Right forelimb (tissue), 1 donor: ENCODE results near the gene NPY4R2.
"Not testable (repeated sequence)": the region's sequence is repeated elsewhere in the genome, so short reads cannot be mapped to it uniquely, and the experiment has no call there.

Source experiments
- DNase-seq: peaks from one replicate; pipeline ENCODE4 v3.0.0-alpha.2; 2018

NPY4R2 gene, protein sequence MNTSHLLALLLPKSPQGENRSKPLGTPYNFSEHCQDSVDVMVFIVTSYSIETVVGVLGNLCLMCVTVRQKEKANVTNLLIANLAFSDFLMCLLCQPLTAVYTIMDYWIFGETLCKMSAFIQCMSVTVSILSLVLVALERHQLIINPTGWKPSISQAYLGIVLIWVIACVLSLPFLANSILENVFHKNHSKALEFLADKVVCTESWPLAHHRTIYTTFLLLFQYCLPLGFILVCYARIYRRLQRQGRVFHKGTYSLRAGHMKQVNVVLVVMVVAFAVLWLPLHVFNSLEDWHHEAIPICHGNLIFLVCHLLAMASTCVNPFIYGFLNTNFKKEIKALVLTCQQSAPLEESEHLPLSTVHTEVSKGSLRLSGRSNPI

DNA sequence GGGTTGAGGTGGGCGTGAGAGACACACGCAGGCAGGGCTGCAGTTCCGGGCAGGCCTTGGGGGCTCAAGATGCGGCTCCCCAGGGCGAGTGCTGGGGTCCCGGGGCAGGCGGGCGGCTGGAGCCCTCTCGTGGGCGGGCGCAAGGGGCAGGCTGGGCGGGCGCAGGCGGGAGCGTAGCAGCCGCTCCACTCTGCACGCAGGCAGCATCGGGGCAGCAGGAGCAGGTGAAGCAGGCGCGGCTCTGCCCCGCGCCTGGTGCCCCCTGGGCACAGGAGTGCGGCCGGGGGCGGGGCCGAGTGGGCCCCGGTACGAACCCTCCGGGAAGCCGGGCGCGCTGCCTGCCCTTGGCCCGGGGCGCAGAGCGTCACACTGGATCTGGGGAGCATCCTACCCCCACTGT lies at the start of gene NPY4R2:
TSS of gene NPY4R2 (plus strand) at position 188 of the 400 bp plus-strand sequence. CDS start 3,326 bp downstream, outside the sequence.
- DNase-seq: not testable (repeated sequence)

DNA sequence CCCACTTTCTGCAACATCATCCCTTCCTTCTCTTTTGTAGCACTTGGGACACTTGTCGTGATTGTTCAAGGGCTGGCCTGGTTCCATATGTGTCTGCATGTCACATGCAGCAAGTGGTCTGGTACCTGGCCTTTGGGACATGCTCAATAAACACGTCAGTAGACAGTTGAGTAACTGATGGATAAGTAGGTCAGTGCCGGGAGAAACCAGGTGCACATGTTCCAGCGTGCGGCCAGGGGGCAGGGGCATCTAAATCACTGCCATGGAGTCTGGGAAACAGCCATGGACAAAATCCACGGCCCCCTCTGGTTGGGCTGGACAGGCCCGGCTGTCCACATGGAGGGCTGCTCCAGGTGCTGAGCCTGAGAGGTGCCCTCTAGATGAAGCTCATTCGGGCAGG lies 47.6 kb upstream of the NPY4R2 start:
- DNase-seq: not testable (repeated sequence)

DNA sequence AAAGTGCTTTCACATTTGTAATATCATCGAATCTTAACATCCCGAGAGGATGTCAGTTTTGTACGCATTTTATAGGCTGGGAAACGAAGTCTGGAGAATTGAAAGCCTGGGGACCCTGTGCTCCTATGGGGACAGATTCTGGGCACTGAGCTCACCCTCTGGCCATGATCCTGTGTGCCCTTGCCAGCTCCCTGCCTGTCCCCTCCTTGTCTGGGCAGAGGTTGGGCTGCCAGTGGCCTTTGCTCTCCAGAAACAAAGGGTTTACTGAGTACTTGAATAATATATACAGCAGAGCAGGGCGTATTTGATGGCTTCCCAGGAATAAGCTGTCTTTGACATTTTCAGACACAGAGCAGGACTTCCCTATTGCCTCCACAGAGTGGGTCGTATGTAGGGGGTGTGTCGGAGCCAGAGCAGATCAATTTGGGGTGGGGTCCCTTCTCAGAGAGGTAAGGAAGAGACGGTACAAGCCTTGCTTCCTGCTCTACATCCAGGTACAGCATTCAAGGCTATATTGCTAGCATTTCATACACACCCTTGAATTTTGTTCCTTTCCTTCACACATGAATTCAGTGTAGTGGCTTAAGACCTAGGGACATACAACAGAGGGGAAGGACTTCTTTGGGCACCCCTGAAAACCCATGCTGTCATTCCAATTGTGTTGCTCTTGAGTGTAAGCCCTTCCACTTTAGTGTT lies 46.8 kb upstream of the NPY4R2 start:
- not testable (repeated sequence) for DNase-seq

DNA sequence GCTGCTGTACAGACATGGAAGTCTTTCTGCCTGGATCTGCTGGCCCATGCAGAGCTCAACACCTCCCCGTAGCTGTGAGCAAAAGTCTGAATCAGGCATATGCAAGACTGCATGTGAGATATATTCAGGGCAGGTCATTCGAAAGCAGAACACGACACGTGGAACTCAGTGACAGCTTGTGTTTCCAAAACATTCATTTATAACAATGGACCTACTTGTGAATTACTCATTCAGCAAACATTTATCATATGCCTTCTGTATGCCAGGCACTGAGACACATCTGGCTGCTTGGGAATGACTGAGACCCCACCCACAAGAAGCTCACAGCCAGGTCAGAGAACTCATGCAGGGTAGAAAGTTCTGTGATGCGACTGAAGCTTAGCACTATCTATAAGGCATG lies 46.2 kb upstream of the NPY4R2 start:
- not testable (repeated sequence) for DNase-seq

DNA sequence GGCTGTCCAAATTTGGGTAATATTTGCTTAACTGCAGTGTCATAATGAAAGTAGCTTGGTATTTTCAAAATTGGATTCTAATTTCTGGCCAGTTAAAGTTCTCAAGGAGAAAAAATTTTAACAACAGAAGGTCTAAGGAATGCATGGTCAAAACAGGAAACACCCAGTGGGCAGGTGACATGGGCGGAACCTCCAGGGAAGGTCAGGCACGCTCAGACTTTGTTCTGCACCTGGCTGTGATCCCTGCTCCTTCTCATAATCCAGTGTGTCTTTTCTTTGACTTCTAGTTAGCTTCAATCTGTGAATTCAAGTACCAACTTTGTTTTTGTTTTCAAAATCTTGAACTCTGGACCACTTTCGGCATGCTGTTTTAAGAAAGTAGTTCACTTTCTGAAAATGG lies 34.2 kb upstream of the NPY4R2 start:
- not testable (repeated sequence) for DNase-seq

DNA sequence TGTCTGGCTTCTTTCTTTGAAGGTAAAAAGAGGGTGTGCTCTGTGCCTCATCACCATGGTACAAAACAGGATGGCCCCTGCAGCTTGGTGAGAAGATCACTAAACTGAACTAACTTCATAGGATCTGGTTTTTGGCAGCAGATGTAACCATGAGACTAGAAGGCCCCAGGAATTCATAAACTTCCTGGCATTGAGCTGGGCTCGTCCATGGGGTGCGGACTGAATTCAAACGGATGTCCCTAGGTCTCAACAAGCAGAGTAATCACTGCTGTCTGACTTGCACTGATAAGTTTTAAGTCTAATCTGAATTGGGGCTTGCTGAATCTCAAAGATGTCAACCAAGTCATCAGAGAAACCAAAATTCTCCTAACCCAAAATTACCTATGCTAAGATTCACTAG lies 33.5 kb upstream of the NPY4R2 start:
- DNase-seq: not testable (repeated sequence)

DNA sequence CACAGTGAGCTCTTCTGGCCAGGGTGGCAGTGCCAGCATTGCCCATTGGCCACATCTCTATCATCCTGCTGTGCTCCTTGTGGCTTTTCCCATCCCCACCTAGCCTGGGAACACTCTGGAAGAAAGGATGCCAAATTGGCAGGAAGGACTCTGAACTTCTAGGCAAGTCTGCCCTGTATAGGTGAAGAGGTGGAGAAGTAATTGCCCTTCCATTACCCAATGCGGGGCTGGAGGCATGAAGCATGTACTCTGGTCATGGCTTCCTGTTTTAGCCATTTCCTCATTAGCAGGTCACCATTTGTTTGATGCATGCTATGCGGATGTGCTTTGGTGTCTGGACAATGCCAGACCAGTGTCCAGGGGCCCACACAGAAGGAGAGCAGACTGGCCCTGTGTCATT lies 32.1 kb upstream of the NPY4R2 start:
- DNase-seq: not testable (repeated sequence)

DNA sequence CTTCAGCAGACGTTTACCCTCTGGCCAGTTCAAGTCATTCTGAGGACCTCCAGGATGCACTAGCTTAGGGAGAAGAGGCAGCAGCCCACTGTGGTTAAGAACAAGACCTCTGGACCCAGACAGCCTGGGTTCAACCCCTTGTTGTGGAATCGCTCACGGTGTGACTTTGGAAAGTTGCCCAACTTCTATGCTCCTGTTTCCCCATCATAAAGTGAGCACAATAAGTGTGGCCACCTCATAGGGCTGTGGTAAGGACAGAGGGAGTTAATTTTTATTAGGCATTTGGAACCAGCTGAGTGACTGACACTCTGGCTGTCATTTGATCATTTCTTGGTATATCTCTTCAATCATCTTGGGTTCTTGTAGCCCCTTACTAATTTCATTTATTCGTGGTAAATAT lies 31.6 kb upstream of the NPY4R2 start:
- not testable (repeated sequence) for DNase-seq

DNA sequence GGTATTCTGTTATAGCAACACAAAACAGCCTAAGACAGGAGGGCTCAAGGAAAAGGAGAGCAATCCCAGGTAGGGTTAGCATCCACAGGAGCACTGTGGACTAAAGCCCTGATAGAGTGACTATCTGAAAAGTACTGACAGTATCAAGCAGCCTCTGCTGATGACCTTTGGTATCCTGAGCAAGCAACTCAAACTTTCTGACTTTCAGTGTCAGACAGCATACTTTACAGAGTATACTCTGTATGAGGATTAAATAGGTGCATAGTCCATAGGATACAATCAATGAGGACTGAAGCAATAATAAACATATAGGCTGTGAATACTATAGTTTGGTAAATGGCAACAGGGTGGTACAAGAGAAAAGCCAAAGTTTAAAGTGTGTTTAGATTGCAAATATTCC lies 27.7 kb upstream of the NPY4R2 start:
- not testable (repeated sequence) for DNase-seq

DNA sequence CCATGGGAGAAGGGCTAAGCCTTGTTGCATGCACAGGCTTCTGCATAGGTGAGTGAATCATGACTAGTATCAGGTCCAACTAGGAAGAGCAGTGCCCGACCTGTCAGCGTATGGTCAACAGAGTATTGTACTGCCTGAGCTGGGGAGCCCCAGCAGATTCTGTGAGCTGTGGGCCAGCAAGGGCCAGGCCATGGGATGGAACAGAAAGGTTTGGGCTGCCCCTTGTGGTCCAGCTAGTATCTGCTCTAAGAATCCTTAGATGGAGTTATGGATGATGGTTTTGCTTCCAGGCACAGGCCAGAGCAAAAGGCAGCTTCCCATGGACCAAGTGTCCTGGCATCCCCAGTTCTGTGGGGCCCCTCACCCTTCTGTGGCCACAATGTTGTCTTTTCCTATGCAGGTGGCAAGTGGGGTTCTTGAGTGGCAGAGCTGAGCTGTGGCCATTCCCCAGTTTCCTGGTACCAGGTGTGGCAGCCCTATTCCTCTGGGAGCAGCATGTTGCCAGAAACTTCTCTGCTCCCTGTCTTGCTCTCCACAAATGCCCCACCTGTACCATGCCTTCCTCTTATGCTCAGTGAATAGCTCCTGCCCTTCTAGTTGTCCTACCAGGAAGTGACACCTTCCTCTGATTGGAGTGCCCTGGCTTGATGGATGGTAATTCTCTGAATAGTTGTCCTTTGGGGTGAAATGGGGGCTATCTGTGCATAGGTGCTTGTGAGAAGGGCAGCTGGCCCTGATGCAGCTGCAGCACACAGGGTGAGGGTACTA lies 25.8 kb upstream of the NPY4R2 start:
- DNase-seq: not testable (repeated sequence)

DNA sequence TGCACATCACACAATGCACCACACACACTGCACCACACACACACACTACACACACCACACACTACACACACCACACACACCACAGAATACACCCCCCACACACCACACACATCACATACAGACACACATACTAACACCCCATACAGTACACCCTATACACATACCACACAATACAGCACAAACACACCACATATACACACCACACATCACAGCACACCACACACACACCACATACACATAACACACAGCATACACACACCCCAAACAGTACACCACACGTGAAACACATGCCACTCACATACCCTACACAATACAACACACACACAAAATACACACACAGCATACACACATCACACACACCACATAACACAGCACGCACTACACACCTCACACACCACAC lies 23.9 kb upstream of the NPY4R2 start:
- DNase-seq: not testable (repeated sequence)

DNA sequence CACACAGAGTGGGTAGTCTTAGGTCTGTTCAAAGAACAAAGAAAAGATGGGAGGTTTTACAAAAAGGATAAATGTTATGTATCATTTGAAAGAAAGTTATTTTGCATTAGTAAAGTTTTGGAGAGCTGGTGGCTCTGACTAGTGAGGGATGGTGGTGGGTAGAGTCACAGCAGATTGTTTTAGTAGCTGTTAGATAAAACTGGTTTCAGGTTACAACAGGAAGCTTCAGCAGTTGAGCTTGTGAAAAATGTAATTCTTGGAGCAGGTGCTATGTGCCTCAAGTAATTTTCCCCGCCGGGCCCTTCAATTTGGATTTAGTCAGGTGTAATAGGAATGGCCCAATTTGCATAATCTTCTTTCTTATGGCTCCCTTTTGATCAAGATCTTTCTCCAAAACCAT lies 20.6 kb upstream of the NPY4R2 start:
- not testable (repeated sequence) for DNase-seq

DNA sequence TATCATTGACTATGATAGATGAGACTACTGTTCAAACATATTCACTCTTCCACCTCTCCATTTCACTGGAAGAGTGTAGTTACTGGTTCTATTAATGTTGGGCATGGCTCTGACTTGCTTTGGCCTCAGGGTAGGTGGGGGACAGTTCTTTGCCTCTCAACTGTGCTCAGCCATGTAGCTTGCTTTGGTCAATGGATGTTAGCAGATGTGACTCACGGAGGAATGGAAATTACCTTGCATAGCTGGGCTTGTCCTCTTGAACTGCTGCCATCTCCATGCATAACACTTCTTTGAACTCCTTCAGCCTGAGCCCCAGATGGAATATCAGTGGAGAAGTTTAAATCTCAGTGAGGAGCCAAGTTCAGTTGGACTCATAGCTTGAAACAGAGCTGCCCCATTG lies 9.1 kb upstream of the NPY4R2 start:
- DNase-seq: not testable (repeated sequence)

DNA sequence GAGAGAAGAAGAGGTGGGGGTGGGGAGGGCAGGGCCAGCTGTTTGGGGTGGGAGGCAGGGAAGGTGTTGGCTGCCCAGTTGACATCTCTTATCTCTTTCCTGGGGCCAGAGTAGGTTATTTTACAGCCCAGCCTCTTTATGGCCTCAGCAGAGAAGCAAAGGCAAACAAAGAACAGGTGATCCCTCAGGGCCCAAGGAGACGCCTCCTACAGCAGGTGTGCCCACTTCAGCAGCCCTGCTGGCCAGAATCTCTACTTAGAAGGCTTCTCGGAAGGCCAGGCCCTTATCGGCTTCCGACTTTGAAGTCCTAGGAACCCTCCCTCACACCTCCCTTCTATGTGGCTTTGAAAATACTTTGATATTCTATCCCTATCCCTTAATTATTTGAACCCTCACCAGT lies 8.0 kb upstream of the NPY4R2 start:
- DNase-seq: not testable (repeated sequence)

DNA sequence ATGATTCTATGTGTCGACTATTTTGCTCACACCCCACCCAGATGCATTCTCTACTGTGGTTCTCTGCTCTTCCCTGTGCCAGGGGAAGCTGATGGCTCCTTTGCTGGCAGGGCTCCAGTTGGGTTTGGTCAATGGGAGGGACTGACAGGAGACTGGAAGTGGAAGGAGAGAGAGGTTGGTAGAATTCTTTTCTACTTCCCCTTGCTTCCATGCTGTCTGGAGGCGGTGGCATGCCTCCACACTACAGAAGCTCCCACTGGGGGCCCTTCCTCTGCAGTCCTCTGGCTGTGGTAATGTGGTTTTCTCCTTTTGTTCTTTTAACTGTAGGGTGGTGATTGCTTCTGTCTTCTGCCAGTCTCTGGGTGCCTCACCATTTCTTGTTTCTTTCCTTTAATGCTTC lies 4.4 kb upstream of the NPY4R2 start:
- not testable (repeated sequence) for DNase-seq

DNA sequence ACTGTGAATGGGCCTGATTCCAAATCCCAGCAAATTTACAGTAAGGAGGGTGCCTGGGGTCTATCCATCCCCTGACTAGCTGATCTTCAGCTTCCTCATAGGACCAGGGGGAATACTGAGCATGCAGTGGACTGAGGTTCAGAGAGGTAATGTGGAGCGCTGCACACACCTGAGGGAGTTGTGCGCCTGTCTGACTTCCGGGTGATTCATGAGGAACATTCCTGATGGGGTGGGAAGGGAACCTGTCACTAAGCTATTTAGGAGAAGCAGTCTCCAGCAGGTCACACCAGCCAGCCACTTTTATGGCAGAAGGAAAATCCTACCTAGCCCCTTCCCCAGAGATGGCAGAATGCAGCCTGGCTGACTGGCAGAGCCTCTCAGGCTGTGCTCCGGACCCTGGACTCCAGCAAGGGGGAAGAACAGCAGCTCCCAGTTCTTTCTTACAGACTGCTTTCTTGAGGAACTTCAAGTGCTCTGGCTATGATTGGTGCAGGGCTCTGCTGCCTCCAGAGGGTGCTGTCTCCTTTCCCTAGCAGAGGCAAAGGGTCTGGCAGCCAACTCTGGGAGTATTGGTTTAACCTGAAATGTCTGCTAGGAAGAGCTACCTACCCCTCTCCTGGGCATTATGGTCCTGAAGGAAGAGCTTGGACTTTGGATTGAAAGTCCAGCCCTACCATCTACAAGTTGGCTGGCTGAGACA lies 2.5 kb upstream of the NPY4R2 start:
- not testable (repeated sequence) for DNase-seq

DNA sequence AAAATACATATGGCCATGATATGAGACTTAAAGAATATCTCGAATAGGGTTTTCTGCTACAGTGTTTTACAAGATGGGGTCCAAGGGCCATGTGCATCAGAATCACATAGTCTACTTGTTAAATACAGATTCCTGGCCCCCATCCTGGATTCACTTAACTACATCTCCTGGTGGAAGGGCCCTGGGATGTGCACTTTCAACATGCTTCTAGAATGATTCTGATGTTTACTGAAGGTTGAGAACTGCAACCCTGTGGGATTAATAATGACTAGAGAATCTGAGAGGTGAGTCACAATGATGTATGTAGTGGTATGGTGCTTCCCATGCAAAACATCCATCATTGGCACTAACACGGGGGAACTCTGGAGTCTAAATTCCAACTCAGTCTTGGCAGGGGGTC lies 2.1 kb downstream of the NPY4R2 start:
- not testable (repeated sequence) for DNase-seq

DNA sequence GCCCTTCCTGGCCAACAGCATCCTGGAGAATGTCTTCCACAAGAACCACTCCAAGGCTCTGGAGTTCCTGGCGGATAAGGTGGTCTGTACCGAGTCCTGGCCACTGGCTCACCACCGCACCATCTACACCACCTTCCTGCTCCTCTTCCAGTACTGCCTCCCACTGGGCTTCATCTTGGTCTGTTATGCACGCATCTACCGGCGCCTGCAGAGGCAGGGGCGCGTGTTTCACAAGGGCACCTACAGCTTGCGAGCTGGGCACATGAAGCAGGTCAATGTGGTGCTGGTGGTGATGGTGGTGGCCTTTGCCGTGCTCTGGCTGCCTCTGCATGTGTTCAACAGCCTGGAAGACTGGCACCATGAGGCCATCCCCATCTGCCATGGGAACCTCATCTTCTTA lies 4.0 kb downstream of the NPY4R2 start:
- DNase-seq: not testable (repeated sequence)

DNA sequence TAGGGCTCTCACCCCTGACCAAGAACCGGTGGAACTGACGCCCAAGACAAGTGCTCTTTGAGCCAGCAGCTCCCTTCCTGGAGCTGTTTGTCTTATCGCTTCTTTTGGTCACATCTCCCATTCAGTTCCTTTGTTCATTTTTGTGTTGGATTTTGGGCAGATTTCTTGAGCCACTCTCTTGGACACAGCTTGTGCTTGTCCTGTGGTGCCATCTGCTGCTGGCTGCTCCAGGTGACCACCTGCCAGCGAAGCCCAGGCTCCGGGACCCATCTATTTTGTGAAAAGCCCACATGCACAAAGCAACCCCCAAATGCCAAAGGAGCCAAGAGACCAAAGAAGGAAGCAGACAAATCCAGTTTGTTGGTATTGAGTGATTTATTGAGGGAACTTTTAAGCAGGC lies 6.2 kb downstream of the NPY4R2 start:
- DNase-seq: not testable (repeated sequence)

DNA sequence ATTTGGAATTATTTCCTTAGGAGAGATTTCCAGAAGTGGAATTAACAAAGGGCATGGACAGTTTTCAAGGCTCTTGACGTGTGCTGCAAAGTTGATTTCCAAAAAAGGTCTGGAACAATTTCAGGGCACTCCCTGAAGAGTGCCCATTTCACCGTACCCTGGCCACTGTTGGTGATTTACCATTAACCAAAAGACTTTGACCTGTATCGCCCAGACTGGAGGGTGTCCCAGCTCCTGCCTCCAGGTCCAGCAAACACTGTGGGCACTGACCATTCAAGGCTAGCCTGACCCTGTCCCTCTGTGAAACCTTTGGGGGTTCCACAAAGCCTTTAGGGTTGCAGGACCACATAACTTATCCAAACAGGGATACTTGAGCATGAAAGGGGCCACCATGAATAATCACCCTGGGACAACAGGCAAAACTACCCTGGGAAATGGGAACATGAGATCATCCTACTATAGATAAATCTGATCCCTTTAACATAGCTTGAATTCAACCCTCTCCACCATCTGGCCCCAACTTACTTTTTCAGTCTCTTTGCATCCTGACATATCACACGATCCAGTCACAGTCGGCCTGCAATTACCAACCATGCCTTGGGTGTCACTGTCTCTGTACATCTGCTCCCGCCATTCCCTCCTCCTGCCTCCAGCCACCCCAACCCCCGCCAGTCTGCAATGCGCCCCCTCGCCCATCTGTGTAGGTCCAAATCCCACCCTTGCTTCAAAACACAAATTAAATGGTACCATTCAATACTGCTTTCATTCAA lies 8.9 kb downstream of the NPY4R2 start:
- not testable (repeated sequence) for DNase-seq

DNA sequence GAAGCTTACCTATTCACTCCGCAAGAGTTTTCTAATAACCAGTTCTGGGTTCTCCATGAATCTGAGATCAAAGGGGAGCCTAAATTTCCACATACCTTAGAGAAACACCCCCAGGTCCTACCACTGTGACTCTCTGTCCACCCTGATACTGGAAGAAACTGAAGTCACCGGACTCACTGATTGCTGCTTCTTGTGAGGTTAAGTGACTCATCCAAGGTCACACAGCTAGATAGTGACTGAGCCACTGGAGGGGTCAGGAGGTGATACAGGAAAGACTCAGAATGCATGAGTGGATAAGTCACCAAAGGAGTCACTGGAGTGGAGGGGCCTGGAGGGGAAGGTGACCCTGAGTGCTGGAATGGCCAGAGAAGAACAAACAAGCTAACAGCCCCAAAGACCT lies 9.8 kb downstream of the NPY4R2 start:
- DNase-seq: not testable (repeated sequence)

DNA sequence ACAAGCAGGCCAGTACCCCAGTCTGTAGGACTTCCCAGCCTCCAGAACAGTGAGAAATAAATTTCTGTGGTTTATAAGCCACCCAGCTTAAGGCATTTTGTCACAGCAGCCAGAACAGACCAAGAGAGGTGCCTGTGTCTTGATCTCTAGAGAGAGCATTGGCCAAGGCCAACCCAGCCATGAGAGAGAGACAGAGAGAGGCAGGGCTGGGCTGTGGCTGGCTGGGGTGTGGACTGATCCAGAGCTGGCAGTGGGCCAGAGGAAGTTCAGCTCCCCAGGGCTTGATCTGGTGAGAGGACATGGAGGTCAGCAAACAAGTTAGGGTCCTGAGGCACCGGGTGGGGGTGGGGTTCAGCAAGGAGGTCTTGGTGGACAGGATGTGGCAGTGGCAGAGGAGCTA lies 14.4 kb downstream of the NPY4R2 start:
- DNase-seq: not testable (repeated sequence)
